Activated T-cell treated with anti-CD3 and anti-CD28 coated beads, Interleukin-2, amount 50 U/mL, for 1 hour (primary cell): ENCODE data around the gene COL4A4.

Experiments
- DNase-seq: peaks from one replicate; pipeline ENCODE4 v3.0.0-alpha.2; 2020

COL4A4 gene

GRCh38 chr2:227160164-227160563, 3.8 kb downstream of the COL4A4 start:
- no peak for DNase-seq

- no peak for DNase-seq
Measured at GRCh38 chr2:227154986-227155774, 8.8 kb downstream of the COL4A4 start.

GRCh38 chr2:227153758-227154486, 10.1 kb downstream of the COL4A4 start:
- DNase-seq, result no peak

- no peak for DNase-seq
Measured at GRCh38 chr2:227153307-227153706, 10.7 kb downstream of the COL4A4 start.

GRCh38 chr2:227152093-227152766, 11.8 kb downstream of the COL4A4 start:
- DNase-seq, result no peak

- DNase-seq, result no peak
Measured at GRCh38 chr2:227150222-227150936, 13.6 kb downstream of the COL4A4 start.

GRCh38 chr2:227148106-227148505, 15.9 kb downstream of the COL4A4 start:
- no peak for DNase-seq

- no peak for DNase-seq
Measured at GRCh38 chr2:227147023-227147422, 17.0 kb downstream of the COL4A4 start.

GRCh38 chr2:227146456-227146855, 17.5 kb downstream of the COL4A4 start:
- DNase-seq, result no peak

- no peak for DNase-seq
Measured at GRCh38 chr2:227143895-227144294, 20.1 kb downstream of the COL4A4 start.

GRCh38 chr2:227141301-227141700, 22.7 kb downstream of the COL4A4 start:
- no peak for DNase-seq

- DNase-seq, result no peak
Measured at GRCh38 chr2:227134591-227134990, 29.4 kb downstream of the COL4A4 start.

- no peak for DNase-seq
Measured at GRCh38 chr2:227132986-227133385, 31.0 kb downstream of the COL4A4 start.

GRCh38 chr2:227130636-227131035, 33.4 kb downstream of the COL4A4 start:
- no peak for DNase-seq

GRCh38 chr2:227127201-227127600, 36.8 kb downstream of the COL4A4 start:
- no peak for DNase-seq

- no peak for DNase-seq
Measured at GRCh38 chr2:227125506-227125905, 38.5 kb downstream of the COL4A4 start.

GRCh38 chr2:227124811-227125210, 39.2 kb downstream of the COL4A4 start:
- no peak for DNase-seq

- DNase-seq, result no peak
Measured at GRCh38 chr2:227123697-227124096, 40.3 kb downstream of the COL4A4 start.

GRCh38 chr2:227118353-227118752, 45.7 kb downstream of the COL4A4 start:
- DNase-seq, result no peak

- no peak for DNase-seq
Measured at GRCh38 chr2:227117852-227118251, 46.2 kb downstream of the COL4A4 start.

GRCh38 chr2:227117027-227117426, 47.0 kb downstream of the COL4A4 start:
- DNase-seq, result no peak

GRCh38 chr2:227115761-227116160, 48.2 kb downstream of the COL4A4 start:
- no peak for DNase-seq
